Chondrocyte (in vitro differentiated cells): ENCODE results near the gene FAM110D. TPM values are rescaled to one million over a fixed set of nuclear protein-coding genes. Genes with fewer than 3 reads are reported as not detected.

ENCODE experiments used
- DNase-seq: peaks from one replicate; pipeline ENCODE4 v3.0.0; 2021; ENCODE audit warnings: mixed read lengths, low spot score
- H3K27ac Mint-ChIP-seq: one replicate; pipeline ENCODE4 v1.8.0; 2021; ENCODE audit warnings: mild to moderate bottlenecking, moderate library complexity, mixed read lengths; ENCODE audit not compliant: unreplicated experiment
- H3K27me3 Mint-ChIP-seq: 2 replicates; pipeline ENCODE4 v1.8.0; 2021; ENCODE audit warnings: low read depth, mixed read lengths
- H3K36me3 Mint-ChIP-seq: 2 replicates; pipeline ENCODE4 v1.8.0; 2021; ENCODE audit warnings: low read depth, mixed read lengths
- H3K4me1 Mint-ChIP-seq: 2 replicates; pipeline ENCODE4 v1.8.0; 2021; ENCODE audit warnings: low read depth, mild to moderate bottlenecking, mixed read lengths
- H3K4me3 Mint-ChIP-seq: one replicate; pipeline ENCODE4 v1.8.0; 2021; ENCODE audit warnings: mild to moderate bottlenecking, moderate library complexity, mixed read lengths; ENCODE audit not compliant: unreplicated experiment
- H3K9me3 Mint-ChIP-seq: 2 replicates; pipeline ENCODE4 v1.8.0; 2021; ENCODE audit warnings: low read depth, mixed read lengths
- total RNA-seq: library from RNA; stranded (reverse); gene quantifications from 3 replicates; pipeline ENCODE4 v1.2.1, GENCODE V29; 2021
- TF ChIP-seq, protein P1 (sequence below): fragments of 200-600 bp; sonication (generic); IDR thresholded peaks from 2 replicates; pipeline ENCODE4 v1.5.0; 2021; ENCODE audit warnings: antibody characterized with exemption, mild to moderate bottlenecking, moderate library complexity

The FAM110D gene
- total RNA-seq, 1 donor from 2014 or later: 0.22 TPM

GRCh38 chr1:26200413-26200812 is 41.5 kb downstream of the FAM110D start:
- H3K4me1 Mint-ChIP-seq: no peaks in the 10 kb centered on the region
- TF ChIP-seq, protein P1, sequence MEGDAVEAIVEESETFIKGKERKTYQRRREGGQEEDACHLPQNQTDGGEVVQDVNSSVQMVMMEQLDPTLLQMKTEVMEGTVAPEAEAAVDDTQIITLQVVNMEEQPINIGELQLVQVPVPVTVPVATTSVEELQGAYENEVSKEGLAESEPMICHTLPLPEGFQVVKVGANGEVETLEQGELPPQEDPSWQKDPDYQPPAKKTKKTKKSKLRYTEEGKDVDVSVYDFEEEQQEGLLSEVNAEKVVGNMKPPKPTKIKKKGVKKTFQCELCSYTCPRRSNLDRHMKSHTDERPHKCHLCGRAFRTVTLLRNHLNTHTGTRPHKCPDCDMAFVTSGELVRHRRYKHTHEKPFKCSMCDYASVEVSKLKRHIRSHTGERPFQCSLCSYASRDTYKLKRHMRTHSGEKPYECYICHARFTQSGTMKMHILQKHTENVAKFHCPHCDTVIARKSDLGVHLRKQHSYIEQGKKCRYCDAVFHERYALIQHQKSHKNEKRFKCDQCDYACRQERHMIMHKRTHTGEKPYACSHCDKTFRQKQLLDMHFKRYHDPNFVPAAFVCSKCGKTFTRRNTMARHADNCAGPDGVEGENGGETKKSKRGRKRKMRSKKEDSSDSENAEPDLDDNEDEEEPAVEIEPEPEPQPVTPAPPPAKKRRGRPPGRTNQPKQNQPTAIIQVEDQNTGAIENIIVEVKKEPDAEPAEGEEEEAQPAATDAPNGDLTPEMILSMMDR: no peak
- H3K9me3 Mint-ChIP-seq: no peaks in the 10 kb centered on the region
- DNase-seq: no peak
- no peaks in the 10 kb centered on the region for H3K36me3 Mint-ChIP-seq
- peaks cover 24% of the 10 kb centered on the region for H3K27me3 Mint-ChIP-seq
- no peak overlapping the region for H3K27ac Mint-ChIP-seq
- no peak overlapping the region for H3K4me3 Mint-ChIP-seq

DNA sequence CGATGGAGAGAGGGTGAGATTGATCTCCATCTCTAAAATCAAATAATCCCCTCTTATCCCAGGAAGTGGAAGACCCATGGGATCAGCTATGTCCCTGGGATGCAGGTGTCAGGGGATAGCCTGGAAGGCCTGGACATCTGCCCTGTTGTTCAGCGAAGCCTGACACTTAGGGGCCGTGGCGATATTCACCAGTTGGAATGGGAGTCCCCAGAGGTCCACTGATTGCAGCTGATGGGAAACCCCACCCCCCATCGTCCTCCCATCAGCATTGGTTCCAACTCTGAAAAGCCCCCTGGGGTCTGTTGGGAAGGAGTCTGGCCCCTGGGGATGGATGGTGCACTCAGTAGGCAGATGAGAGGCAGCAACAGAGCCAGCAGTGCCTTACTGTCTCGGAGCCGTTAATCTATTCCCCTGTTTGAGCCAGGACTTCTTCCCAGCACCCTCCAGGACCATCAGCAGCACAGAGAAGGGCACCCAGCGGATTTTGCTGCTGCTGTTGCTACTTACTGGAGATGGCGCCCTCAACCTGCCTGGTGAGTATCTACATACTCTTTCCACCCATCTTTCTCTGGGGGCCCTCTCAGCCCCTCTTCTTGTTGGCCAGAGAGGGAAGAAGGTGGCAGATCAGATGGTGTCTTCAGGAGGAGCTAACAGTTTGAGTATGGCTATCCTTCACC is 44.9 kb downstream of the FAM110D start:
- H3K4me1 Mint-ChIP-seq: no peaks in the 10 kb centered on the region
- no peaks in the 10 kb centered on the region for H3K9me3 Mint-ChIP-seq

DNA sequence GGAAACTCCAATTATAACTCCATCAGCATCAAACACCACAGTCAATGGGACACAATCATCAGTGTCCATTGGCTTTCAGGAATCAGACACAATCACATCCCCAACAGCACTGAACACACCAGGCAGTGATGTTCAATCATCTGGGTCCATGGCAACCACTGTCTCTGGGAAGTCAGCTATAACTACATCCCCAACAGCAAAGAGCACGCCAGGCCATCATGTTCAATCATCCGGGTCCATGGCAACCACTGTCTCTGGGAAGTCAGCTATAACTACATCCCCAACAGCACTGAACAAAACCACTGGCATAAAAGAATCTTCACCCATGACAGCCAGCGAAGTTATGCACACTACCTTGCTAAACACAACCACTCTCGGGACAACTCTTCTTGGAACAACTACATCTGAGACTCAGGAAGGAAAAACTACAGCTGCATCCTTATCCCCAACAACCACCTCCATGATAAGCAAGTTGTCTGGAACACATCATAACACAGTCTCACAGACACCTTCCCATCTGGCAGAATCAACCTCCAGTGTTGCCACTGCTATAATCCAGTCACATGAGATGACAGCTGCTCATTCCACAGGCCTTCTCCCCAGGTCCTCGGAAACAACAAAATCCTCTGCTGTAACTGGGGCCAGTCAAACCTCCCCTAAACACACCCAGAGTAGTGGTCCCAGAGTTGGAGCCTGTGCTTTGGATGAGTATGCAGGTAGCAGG is 51.4 kb downstream of the FAM110D start:
- H3K27ac Mint-ChIP-seq: no peak overlapping the region
- DNase-seq: no peak
- TF ChIP-seq, protein P1: no peak
- no peaks in the 10 kb centered on the region for H3K4me1 Mint-ChIP-seq
- peaks cover 9% of the 10 kb centered on the region for H3K27me3 Mint-ChIP-seq
- no peak overlapping the region for H3K4me3 Mint-ChIP-seq
- no peaks in the 10 kb centered on the region for H3K36me3 Mint-ChIP-seq
- H3K9me3 Mint-ChIP-seq: no peaks in the 10 kb centered on the region

More for the DNA sequence above, 44.9 kb downstream of the FAM110D start:
- H3K27me3 Mint-ChIP-seq: peaks cover 15% of the 10 kb centered on the region
- no peaks in the 10 kb centered on the region for H3K36me3 Mint-ChIP-seq
- H3K27ac Mint-ChIP-seq: no peak overlapping the region
- no peak for DNase-seq
- H3K4me3 Mint-ChIP-seq: no peak overlapping the region
- TF ChIP-seq, protein P1: no peak

DNA sequence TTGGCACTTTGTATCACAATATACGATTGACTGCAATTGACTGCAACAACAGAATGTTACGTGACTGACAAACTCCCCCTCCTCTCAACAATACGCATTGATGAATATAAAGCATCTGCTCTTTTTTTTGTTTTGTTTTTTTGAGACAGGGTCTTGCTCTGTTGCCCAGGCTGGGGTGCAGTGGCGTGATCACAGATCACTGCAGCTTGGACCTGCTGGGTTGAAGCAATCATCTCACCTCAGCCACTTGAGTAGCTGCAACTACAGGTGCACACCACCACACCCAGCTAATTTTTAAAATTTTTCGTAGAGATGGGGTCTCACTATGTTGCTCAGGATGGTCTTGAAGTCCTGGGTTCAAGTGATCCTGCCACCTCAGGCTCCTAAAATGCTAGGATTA is 53.8 kb downstream of the FAM110D start:
- H3K9me3 Mint-ChIP-seq: no peaks in the 10 kb centered on the region
- no peak overlapping the region for H3K4me3 Mint-ChIP-seq
- H3K27me3 Mint-ChIP-seq: peaks cover 9% of the 10 kb centered on the region
- H3K4me1 Mint-ChIP-seq: no peaks in the 10 kb centered on the region
- H3K27ac Mint-ChIP-seq: no peak overlapping the region
- TF ChIP-seq, protein P1: no peak
- DNase-seq: no peak
- H3K36me3 Mint-ChIP-seq: no peaks in the 10 kb centered on the region

GRCh38 chr1:26213335-26213905 is 54.5 kb downstream of the FAM110D start:
- Mint-ChIP-seq H3K36me3 (no peaks in the 10 kb centered on the region), H3K27me3 (peaks cover 9% of the 10 kb centered on the region), H3K4me1 (no peaks in the 10 kb centered on the region), H3K4me3 (no peak overlapping the region), H3K9me3 (no peaks in the 10 kb centered on the region), H3K27ac (no peak overlapping the region)
- TF ChIP-seq, protein P1: no peak
- no peak for DNase-seq
